ENCODE data around the gene CYB5R4. TPM values are rescaled to one million over a fixed set of nuclear protein-coding genes. Genes with fewer than 3 reads are reported as not detected.
"Not testable (repeated sequence)": the region's sequence is repeated elsewhere in the genome, so short reads cannot be mapped to it uniquely, and the experiment has no call there.

CYB5R4 gene
- total RNA-seq, 1 donor from 2014 or later, result 12.8 TPM

- Histone ChIP-seq H3K27me3 (ENCODE audit: control insufficient read depth, insufficient read depth, low read length) (no peaks in the 10 kb centered on the region), H3K36me3 (ENCODE audit: control insufficient read depth, insufficient read depth, low read length) (no peaks in the 10 kb centered on the region), H3K4me3 (ENCODE audit: low read depth, low read length) (no peak overlapping the region)
- DNase-seq (ENCODE audit: low read depth), result no peak
- no peak for TF ChIP-seq CTCF (IDR thresholded peaks at IDR 0.05; ENCODE audit: insufficient read depth, low read length, poor library complexity, severe bottlenecking)
Observed at GRCh38 chr6:83917001-83917400, 57.5 kb downstream of the CYB5R4 start.

DNA sequence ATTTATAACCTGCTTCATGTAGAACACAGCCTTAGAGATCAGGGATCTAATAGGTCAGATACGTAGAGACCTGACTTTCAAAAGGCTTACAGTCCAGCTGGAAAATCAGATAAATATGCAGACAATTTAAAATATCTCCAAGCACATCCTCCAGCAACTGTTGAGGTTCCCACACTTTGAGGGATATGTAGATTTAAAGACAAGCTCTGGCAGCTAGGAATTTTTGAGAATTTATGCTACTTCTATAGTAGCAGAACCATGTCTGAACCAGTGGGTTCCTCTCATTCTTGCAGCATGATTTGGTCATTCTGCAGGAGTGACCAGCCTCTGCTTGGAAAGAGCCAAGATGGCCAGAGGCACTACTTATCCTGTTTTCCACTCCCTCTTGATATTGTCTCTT, 60.5 kb downstream of the CYB5R4 start:
- no peak for DNase-seq (ENCODE audit: low read depth)
- Histone ChIP-seq H3K36me3 (ENCODE audit: control insufficient read depth, insufficient read depth, low read length) (no peaks in the 10 kb centered on the region), H3K4me3 (ENCODE audit: low read depth, low read length) (no peak overlapping the region), H3K27me3 (ENCODE audit: control insufficient read depth, insufficient read depth, low read length) (no peaks in the 10 kb centered on the region)
- no peak for TF ChIP-seq CTCF (IDR thresholded peaks at IDR 0.05; ENCODE audit: insufficient read depth, low read length, poor library complexity, severe bottlenecking)

- H3K4me3 ChIP-seq (ENCODE audit: low read depth, low read length), result no peak overlapping the region
- no peak for TF ChIP-seq CTCF (IDR thresholded peaks at IDR 0.05; ENCODE audit: insufficient read depth, low read length, poor library complexity, severe bottlenecking)
- DNase-seq (ENCODE audit: low read depth), result no peak
- H3K36me3 ChIP-seq (ENCODE audit: control insufficient read depth, insufficient read depth, low read length), result no peaks in the 10 kb centered on the region
- H3K27me3 ChIP-seq (ENCODE audit: control insufficient read depth, insufficient read depth, low read length), result no peaks in the 10 kb centered on the region
Observed at GRCh38 chr6:83921315-83921714, 61.8 kb downstream of the CYB5R4 start.

DNA sequence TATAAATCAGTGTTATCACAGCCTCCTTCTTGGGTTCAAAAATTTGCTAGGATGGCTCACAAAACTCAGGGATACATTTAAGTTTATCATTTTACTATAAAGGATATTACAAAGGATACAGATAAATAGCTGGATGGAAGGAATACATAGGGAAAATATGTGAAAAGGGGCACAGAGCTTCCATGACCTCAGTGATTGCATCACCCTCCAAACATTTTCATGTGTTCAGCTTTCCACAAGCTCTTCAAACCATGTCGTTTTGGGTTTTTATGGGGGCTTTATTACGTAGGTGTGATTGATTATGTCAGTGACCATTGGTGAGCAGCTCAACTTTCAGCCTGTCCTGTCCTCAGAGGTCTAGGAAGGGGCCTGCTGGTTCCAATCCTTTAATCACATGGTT, 68.0 kb downstream of the CYB5R4 start:
- no peak for DNase-seq (ENCODE audit: low read depth)
- no peaks in the 10 kb centered on the region for H3K36me3 ChIP-seq (ENCODE audit: control insufficient read depth, insufficient read depth, low read length)
- TF ChIP-seq CTCF (IDR thresholded peaks at IDR 0.05; ENCODE audit: insufficient read depth, low read length, poor library complexity, severe bottlenecking), result no peak
- no peak overlapping the region for H3K4me3 ChIP-seq (ENCODE audit: low read depth, low read length)
- no peaks in the 10 kb centered on the region for H3K27me3 ChIP-seq (ENCODE audit: control insufficient read depth, insufficient read depth, low read length)

- TF ChIP-seq CTCF (IDR thresholded peaks at IDR 0.05; ENCODE audit: insufficient read depth, low read length, poor library complexity, severe bottlenecking), result no peak
- DNase-seq (ENCODE audit: low read depth), result no peak
- H3K4me3 ChIP-seq (ENCODE audit: low read depth, low read length), result no peak overlapping the region
- no peaks in the 10 kb centered on the region for H3K36me3 ChIP-seq (ENCODE audit: control insufficient read depth, insufficient read depth, low read length)
- H3K27me3 ChIP-seq (ENCODE audit: control insufficient read depth, insufficient read depth, low read length), result no peaks in the 10 kb centered on the region
Observed at GRCh38 chr6:83928286-83928685, 68.8 kb downstream of the CYB5R4 start.

DNA sequence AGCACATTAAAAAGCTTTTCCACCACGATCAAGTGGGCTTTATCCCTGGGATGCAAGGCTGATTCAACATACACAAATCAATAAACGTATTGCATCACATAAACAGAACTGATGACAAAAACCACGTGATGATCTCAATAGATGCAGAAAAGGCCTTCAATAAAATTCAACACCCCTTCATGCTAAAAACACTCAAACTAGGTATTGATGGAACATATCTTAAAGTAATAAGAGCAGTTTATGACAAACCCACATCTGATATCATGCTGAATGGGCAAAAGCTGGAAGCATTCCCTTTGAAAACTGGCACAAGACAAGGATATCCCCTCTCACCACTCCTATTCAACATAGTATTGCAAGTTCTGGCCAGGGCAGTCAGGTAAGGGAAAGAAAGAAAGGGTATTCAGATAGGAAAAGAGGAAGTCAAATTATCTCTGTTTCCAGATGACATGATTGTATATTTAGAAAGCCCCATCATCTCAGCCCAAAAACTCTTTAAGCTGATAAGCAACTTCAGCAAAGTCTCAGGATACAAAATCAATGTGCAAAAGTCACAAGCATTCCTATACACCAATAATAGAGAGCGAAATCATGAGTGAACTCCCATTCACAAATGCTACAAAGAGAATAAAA, 86.8 kb downstream of the CYB5R4 start:
- DNase-seq (ENCODE audit: low read depth); H3K36me3 ChIP-seq (ENCODE audit: control insufficient read depth, insufficient read depth, low read length); H3K27me3 ChIP-seq (ENCODE audit: control insufficient read depth, insufficient read depth, low read length); H3K4me3 ChIP-seq (ENCODE audit: low read depth, low read length): not testable (repeated sequence)

GRCh38 chr6:83947983-83948382, 88.5 kb downstream of the CYB5R4 start:
- not testable (repeated sequence) for DNase-seq (ENCODE audit: low read depth); H3K27me3 ChIP-seq (ENCODE audit: control insufficient read depth, insufficient read depth, low read length); H3K4me3 ChIP-seq (ENCODE audit: low read depth, low read length); H3K36me3 ChIP-seq (ENCODE audit: control insufficient read depth, insufficient read depth, low read length)
